ENCODE measurements around the gene S100P.

The S100P gene

GRCh38 chr4:6673660-6674499 is 19.8 kb upstream of the S100P start:
- peak; percentile 85 for DNase-seq

GRCh38 chr4:6674500-6675149 is 19.1 kb upstream of the S100P start:
- no peak for DNase-seq

GRCh38 chr4:6676722-6677558 is 16.7 kb upstream of the S100P start:
- DNase-seq, result no peak

GRCh38 chr4:6680372-6681034 is 13.2 kb upstream of the S100P start:
- DNase-seq, result no peak

GRCh38 chr4:6681191-6681590 is 12.5 kb upstream of the S100P start:
- no peak for DNase-seq

GRCh38 chr4:6682862-6683590 is 10.7 kb upstream of the S100P start:
- DNase-seq, result no peak

- no peak for DNase-seq
These were observed 9.0 kb upstream of the S100P start for GRCh38 chr4:6684656-6685055.

- DNase-seq, result no peak
These were observed 7.4 kb upstream of the S100P start for GRCh38 chr4:6686104-6686787.

- no peak for DNase-seq
These were observed 5.5 kb upstream of the S100P start for GRCh38 chr4:6687947-6688878.

- peak; percentile 75 for DNase-seq
These were observed 4.7 kb upstream of the S100P start for GRCh38 chr4:6688879-6689505.

- DNase-seq, result no peak
These were observed 4.1 kb upstream of the S100P start for GRCh38 chr4:6689506-6689960.

- no peak for DNase-seq
These were observed 1.3 kb upstream of the S100P start for GRCh38 chr4:6692379-6692778.

GRCh38 chr4:6692806-6693205 is 872 bp upstream of the S100P start:
- no peak for DNase-seq

- DNase-seq, result no peak
These were observed 661 bp downstream of the S100P start for GRCh38 chr4:6694177-6694901.

GRCh38 chr4:6695660-6696610 is 2.3 kb downstream of the S100P start:
- DNase-seq, result no peak

- no peak for DNase-seq
These were observed 2.9 kb downstream of the S100P start for GRCh38 chr4:6696611-6697010.

GRCh38 chr4:6697131-6697530 is 3.5 kb downstream of the S100P start:
- DNase-seq, result no peak

GRCh38 chr4:6699388-6699787 is 5.7 kb downstream of the S100P start:
- DNase-seq, result no peak
